HEK293 (cell line): Measurements from ENCODE around the gene TRIML2.

ENCODE experiments used
- CTCF ChIA-PET: fragments of 350-600 bp; formaldehyde crosslinking; extraction: SDS; loops from one replicate; lab custom pipeline; 2021; ENCODE audit warnings: antibody characterized with exemption; lab: Yijun Ruan, JAX
- POLR2A ChIA-PET: fragments of 300-600 bp; formaldehyde crosslinking; extraction: SDS; loops from one replicate; lab custom pipeline; 2020; ENCODE audit warnings: antibody characterized with exemption, inconsistent platforms; lab: Yijun Ruan, JAX
- H3K27ac ChIP-seq: fragments of 200-500 bp; sonication (Bioruptor generic); 2 replicates; pipeline ENCODE4 v1.5.1; 2014; ENCODE audit warnings: low read depth, low read length, control low read depth, inconsistent platforms; ENCODE audit errors: extremely low read depth
- H3K36me3 ChIP-seq, 2 experiments: fragments of 200-500 bp in 1 of 2; sonication (Bioruptor generic) in 1 of 2; 1 replicate in 1 of 2; 2 replicates in 1 of 2; pipeline ENCODE4 v1.5.1; 2014 to 2017; ENCODE audit warnings: inconsistent platforms in 2 of 2, low read length in 2 of 2; ENCODE audit not compliant: control insufficient read depth in 2 of 2, insufficient read depth in 1 of 2
- H3K4me1 ChIP-seq: fragments of 200-500 bp; sonication (Bioruptor generic); 2 replicates; pipeline ENCODE4 v1.5.1; 2014; ENCODE audit warnings: mild to moderate bottlenecking, low read length, inconsistent platforms; ENCODE audit not compliant: control insufficient read depth, insufficient read depth
- H3K4me3 ChIP-seq: 2 replicates; pipeline ENCODE4 v1.5.1; 2011; ENCODE audit warnings: low read depth, mild to moderate bottlenecking, control low read depth, low read length, moderate library complexity
- H3K9me3 ChIP-seq: fragments of 200-500 bp; sonication (Bioruptor generic); 2 replicates; pipeline ENCODE4 v1.5.1; 2014; ENCODE audit warnings: low read depth, low read length, inconsistent platforms; ENCODE audit not compliant: control insufficient read depth, insufficient read depth
- BCL11B ChIP-seq: fragments of 450-650 bp; formaldehyde crosslinking; IDR thresholded peaks from 2 replicates; pipeline ENCODE4 v1.5.1; 2016; ENCODE audit warnings: low read depth, missing biosample characterization, missing genetic modification characterization
- GFI1B ChIP-seq: fragments of 450-650 bp; formaldehyde crosslinking; IDR thresholded peaks from 2 replicates; pipeline ENCODE4 v1.5.1; 2016; ENCODE audit warnings: missing biosample characterization, missing genetic modification characterization
- SCRT1 ChIP-seq: fragments of 450-650 bp; formaldehyde crosslinking; IDR thresholded peaks from 2 replicates; pipeline ENCODE4 v1.5.1; 2016; ENCODE audit warnings: missing biosample characterization, missing genetic modification characterization, borderline replicate concordance
- SP2 ChIP-seq: fragments of 450-650 bp; formaldehyde crosslinking; IDR thresholded peaks from 2 replicates; pipeline ENCODE4 v1.5.1; 2016; ENCODE audit warnings: missing biosample characterization, missing genetic modification characterization
- TSHZ1 ChIP-seq: fragments of 450-650 bp; formaldehyde crosslinking; IDR thresholded peaks from 2 replicates; pipeline ENCODE4 v1.5.1; 2016; ENCODE audit warnings: missing biosample characterization, missing genetic modification characterization, borderline replicate concordance
- ZEB2 ChIP-seq: fragments of 450-650 bp; formaldehyde crosslinking; IDR thresholded peaks from 2 replicates; pipeline ENCODE4 v1.5.1; 2016; ENCODE audit warnings: missing biosample characterization, missing genetic modification characterization
- ZFP69B ChIP-seq: fragments of 450-650 bp; formaldehyde crosslinking; IDR thresholded peaks from 2 replicates; pipeline ENCODE4 v1.5.1; 2016; ENCODE audit warnings: missing biosample characterization, missing genetic modification characterization
- ZNF10 ChIP-seq: fragments of 450-650 bp; formaldehyde crosslinking; IDR thresholded peaks from 2 replicates; pipeline ENCODE4 v1.5.1; 2017; ENCODE audit warnings: missing biosample characterization, missing genetic modification characterization
- ZNF132 ChIP-seq: fragments of 450-650 bp; formaldehyde crosslinking; IDR thresholded peaks from 2 replicates; pipeline ENCODE4 v1.5.1; 2017; ENCODE audit warnings: missing biosample characterization, missing genetic modification characterization, borderline replicate concordance
- ZNF18 ChIP-seq: fragments of 450-650 bp; formaldehyde crosslinking; IDR thresholded peaks from 2 replicates; pipeline ENCODE4 v1.5.1; 2016; ENCODE audit warnings: missing biosample characterization, missing genetic modification characterization
- ZNF350 ChIP-seq: fragments of 450-650 bp; formaldehyde crosslinking; IDR thresholded peaks from 2 replicates; pipeline ENCODE4 v1.5.0; 2017; ENCODE audit warnings: missing biosample characterization, mild to moderate bottlenecking, missing genetic modification characterization
- ZNF362 ChIP-seq: fragments of 450-650 bp; formaldehyde crosslinking; IDR thresholded peaks from 2 replicates; pipeline ENCODE4 v1.5.1; 2016; ENCODE audit warnings: missing biosample characterization, missing genetic modification characterization
- ZNF391 ChIP-seq: fragments of 450-650 bp; formaldehyde crosslinking; IDR thresholded peaks from 2 replicates; pipeline ENCODE4 v1.5.1; 2016; ENCODE audit warnings: low read depth, missing biosample characterization, missing genetic modification characterization, borderline replicate concordance
- ZNF473 ChIP-seq: fragments of 450-650 bp; formaldehyde crosslinking; IDR thresholded peaks from 2 replicates; pipeline ENCODE4 v1.5.1; 2017; ENCODE audit warnings: missing biosample characterization, missing genetic modification characterization
- ZNF585B ChIP-seq: fragments of 450-650 bp; formaldehyde crosslinking; IDR thresholded peaks from 2 replicates; pipeline ENCODE4 v1.5.1; 2016; ENCODE audit warnings: missing biosample characterization, missing genetic modification characterization
- ZNF610 ChIP-seq: fragments of 450-650 bp; formaldehyde crosslinking; IDR thresholded peaks from 2 replicates; pipeline ENCODE4 v1.5.1; 2016; ENCODE audit warnings: missing biosample characterization, missing genetic modification characterization, borderline replicate concordance
- ZNF629 ChIP-seq: fragments of 450-650 bp; formaldehyde crosslinking; IDR thresholded peaks from 2 replicates; pipeline ENCODE4 v1.5.1; 2017; ENCODE audit warnings: missing biosample characterization, missing genetic modification characterization
- ZNF645 ChIP-seq: fragments of 450-650 bp; formaldehyde crosslinking; IDR thresholded peaks from 2 replicates; pipeline ENCODE4; 2016; ENCODE audit warnings: missing biosample characterization, missing genetic modification characterization
- ZNF670 ChIP-seq: fragments of 450-650 bp; formaldehyde crosslinking; IDR thresholded peaks from 2 replicates; pipeline ENCODE4 v1.5.1; 2016; ENCODE audit warnings: missing biosample characterization, missing genetic modification characterization, low read depth
- ZNF768 ChIP-seq: fragments of 450-650 bp; formaldehyde crosslinking; IDR thresholded peaks from 2 replicates; pipeline ENCODE4 v1.5.1; 2018; ENCODE audit warnings: missing biosample characterization, mild to moderate bottlenecking, missing genetic modification characterization
- ZNF837 ChIP-seq: fragments of 450-650 bp; formaldehyde crosslinking; IDR thresholded peaks from 2 replicates; pipeline ENCODE4 v1.5.1; 2016; ENCODE audit warnings: missing biosample characterization, missing genetic modification characterization
- TF ChIP-seq, protein P1 (sequence below): fragments of 450-650 bp; formaldehyde crosslinking; IDR thresholded peaks from 2 replicates; pipeline ENCODE4 v1.5.1; 2017; ENCODE audit warnings: missing biosample characterization, mild to moderate bottlenecking, missing genetic modification characterization, moderate library complexity

Gene TRIML2

GRCh38 chr4:188138227-188138626 lies 28.8 kb upstream of the TRIML2 start (continued):
- no peak for TF ChIP-seq TSHZ1 (tag by site-specific recombination)
- no peak for TF ChIP-seq ZEB2 (tag by site-specific recombination)
- TF ChIP-seq ZNF645 (tag by site-specific recombination) = no peak
- TF ChIP-seq SCRT1 = no peak
- TF ChIP-seq ZNF362 (tag by site-specific recombination) = no peak
- TF ChIP-seq ZNF629 (tag by site-specific recombination) = no peak
- TF ChIP-seq ZNF670 (tag by site-specific recombination) = no peak
- no peak for TF ChIP-seq ZNF391 (tag by site-specific recombination)
- TF ChIP-seq, protein P1, sequence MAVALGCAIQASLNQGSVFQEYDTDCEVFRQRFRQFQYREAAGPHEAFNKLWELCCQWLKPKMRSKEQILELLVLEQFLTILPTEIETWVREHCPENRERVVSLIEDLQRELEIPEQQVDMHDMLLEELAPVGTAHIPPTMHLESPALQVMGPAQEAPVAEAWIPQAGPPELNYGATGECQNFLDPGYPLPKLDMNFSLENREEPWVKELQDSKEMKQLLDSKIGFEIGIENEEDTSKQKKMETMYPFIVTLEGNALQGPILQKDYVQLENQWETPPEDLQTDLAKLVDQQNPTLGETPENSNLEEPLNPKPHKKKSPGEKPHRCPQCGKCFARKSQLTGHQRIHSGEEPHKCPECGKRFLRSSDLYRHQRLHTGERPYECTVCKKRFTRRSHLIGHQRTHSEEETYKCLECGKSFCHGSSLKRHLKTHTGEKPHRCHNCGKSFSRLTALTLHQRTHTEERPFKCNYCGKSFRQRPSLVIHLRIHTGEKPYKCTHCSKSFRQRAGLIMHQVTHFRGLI (tag by site-specific recombination) = no peak

- H3K36me3 ChIP-seq = no peaks in the 10 kb centered on the region
- H3K4me3 ChIP-seq = no peak overlapping the region
- TF ChIP-seq ZNF837 (tag by site-specific recombination) (no peak), GFI1B (no peak), ZFP69B (tag by site-specific recombination) (no peak), ZNF132 (tag by site-specific recombination) (no peak), ZNF610 (no peak), BCL11B (tag by site-specific recombination) (no peak), ZNF473 (tag by site-specific recombination) (no peak), ZNF585B (tag by site-specific recombination) (no peak), ZNF10 (tag by site-specific recombination) (no peak), ZNF18 (tag by site-specific recombination) (no peak), SP2 (tag by site-specific recombination) (no peak), ZNF350 (tag by site-specific recombination) (no peak), ZNF768 (tag by site-specific recombination) (no peak)
- ChIA-PET POLR2A (no interaction called here), CTCF (no interaction called here)
- no peaks in the 10 kb centered on the region for H3K4me1 ChIP-seq
- no peaks in the 10 kb centered on the region for H3K9me3 ChIP-seq
- H3K27ac ChIP-seq = no peak overlapping the region
Measured at GRCh38 chr4:188132232-188132631, 22.8 kb upstream of the TRIML2 start.
